PC-3 (cell line): ENCODE data around the gene SSR2. TPM values are rescaled to one million over a fixed set of nuclear protein-coding genes. Genes with fewer than 3 reads are reported as not detected.

ENCODE experiments used
- ATAC-seq: fragments of 200-7000 bp; cut with Tn5 transposase; 2 replicates; pipeline ENCODE4 v1.9.1; 2020; ENCODE audit warnings: mild to moderate bottlenecking, moderate library complexity
- BruUV-seq: library from RNA; stranded (reverse); fragments of 400-500 nt; replicated peaks from 2 replicates; lab custom pipeline; 2021; lab: Mats Ljungman, UMichigan
- CTCF ChIA-PET: fragments of 300-600 bp; sonication (Branson Sonifier 250); formaldehyde crosslinking; loops from one replicate; lab custom pipeline; 2022; ENCODE audit warnings: antibody characterized with exemption; lab: Charles Lee
- POLR2A ChIA-PET: fragments of 300-600 bp; sonication (Branson Sonifier 250); formaldehyde crosslinking; loops from one replicate; lab custom pipeline; 2022; ENCODE audit warnings: antibody characterized with exemption; ENCODE audit not compliant: unreplicated experiment; lab: Charles Lee
- DNase-seq: peaks from one replicate; pipeline ENCODE4 v3.0.0-alpha.2; 2015
- H2AFZ ChIP-seq: fragments of 300-600 bp; sonication (generic); 2 replicates; pipeline ENCODE4 v1.6.0; 2016; ENCODE audit warnings: antibody characterized with exemption, low read length
- H3F3A ChIP-seq: fragments of 300-600 bp; sonication (generic); one replicate; pipeline ENCODE4 v1.6.0; 2017; ENCODE audit warnings: antibody characterized with exemption, low read length, control low read depth, mild to moderate bottlenecking; ENCODE audit not compliant: unreplicated experiment
- H3K27ac ChIP-seq: fragments of 300-600 bp; sonication (generic); 2 replicates; pipeline ENCODE4 v1.5.1; 2016; ENCODE audit warnings: mild to moderate bottlenecking, low read length
- H3K27me3 ChIP-seq: fragments of 300-600 bp; sonication (generic); 2 replicates; pipeline ENCODE4 v1.6.1; 2016; ENCODE audit warnings: low read length, mixed read lengths
- H3K36me3 ChIP-seq: fragments of 300-600 bp; sonication (generic); 2 replicates; pipeline ENCODE4 v1.6.1; 2016; ENCODE audit warnings: low read depth, mixed run types, low read length, mixed read lengths
- H3K4me1 ChIP-seq: fragments of 300-600 bp; sonication (generic); 2 replicates; pipeline ENCODE4 v1.5.1; 2016; ENCODE audit warnings: low read length; ENCODE audit not compliant: insufficient read depth
- H3K4me2 ChIP-seq: fragments of 300-600 bp; sonication (generic); 2 replicates; pipeline ENCODE4 v1.6.0; 2016; ENCODE audit warnings: low read length
- H3K4me3 ChIP-seq: fragments of 300-600 bp; sonication (generic); 2 replicates; pipeline ENCODE4 v1.5.1; 2016; ENCODE audit warnings: mild to moderate bottlenecking, low read length, mixed read lengths
- H3K79me2 ChIP-seq: fragments of 300-600 bp; sonication (generic); 2 replicates; pipeline ENCODE4 v1.6.1; 2017; ENCODE audit warnings: low read length, mixed read lengths
- H3K9ac ChIP-seq: fragments of 300-600 bp; sonication (generic); 2 replicates; pipeline ENCODE4 v1.6.0; 2016; ENCODE audit warnings: mild to moderate bottlenecking, low read length
- H3K9me2 ChIP-seq: fragments of 300-600 bp; sonication (generic); replicated peaks from 2 replicates; pipeline ENCODE4 v1.6.1; 2016; ENCODE audit warnings: mixed run types, low read length, mixed read lengths
- H3K9me3 ChIP-seq: fragments of 300-600 bp; sonication (generic); 2 replicates; pipeline ENCODE4 v1.6.1; 2016; ENCODE audit warnings: low read length, mixed read lengths
- H4K20me1 ChIP-seq: fragments of 300-600 bp; sonication (generic); 2 replicates; pipeline ENCODE4 v1.6.1; 2016; ENCODE audit warnings: low read length, mixed read lengths
- CTCF ChIP-seq: fragments of 300-600 bp; sonication (generic); conservative IDR thresholded peaks from 2 replicates; pipeline ENCODE4 v1.5.1; 2017; ENCODE audit warnings: antibody characterized with exemption, low read depth, mild to moderate bottlenecking, low read length
- EZH2 ChIP-seq: fragments of 300-600 bp; sonication (generic); IDR thresholded peaks from one replicate; pipeline ENCODE4 v1.6.1; 2017; ENCODE audit warnings: antibody characterized with exemption, mild to moderate bottlenecking, low read length; ENCODE audit not compliant: unreplicated experiment
- EZH2phosphoT487 ChIP-seq: fragments of 300-600 bp; sonication (generic); IDR thresholded peaks from 2 replicates; pipeline ENCODE4 v1.6.1; 2018; ENCODE audit warnings: mild to moderate bottlenecking, antibody characterized with exemption, low read length, borderline replicate concordance
- intact Hi-C: fragments of 100-400 bp; cut with micrococcal nuclease; formaldehyde crosslinking; loops from 2 replicates; pipeline ENCODE4 v1.9.0; 2023
- total RNA-seq: library from RNA; depleted of rRNA; stranded (reverse); fragments of >200 nt; gene quantifications from 2 replicates; pipeline ENCODE4 v1.2.3, GENCODE V29; 2014

SSR2 gene
- total RNA-seq, 1 experiment from 2014 or later, result 293 TPM

- Histone ChIP-seq H3K79me2 (no peaks in the 10 kb centered on the region), H4K20me1 (no peaks in the 10 kb centered on the region), H3K9me3 (no peaks in the 10 kb centered on the region), H3F3A (peaks cover under 1% of the 10 kb centered on the region), H3K4me1 (peaks cover 11% of the 10 kb centered on the region), H2AFZ (no peak overlapping the region), H3K27me3 (no peaks in the 10 kb centered on the region), H3K4me3 (no peak overlapping the region), H3K4me2 (no peak overlapping the region), H3K9ac (no peak overlapping the region), H3K36me3 (no peaks in the 10 kb centered on the region), H3K9me2 (no peaks in the 10 kb centered on the region), H3K27ac (no peak overlapping the region)
- POLR2A ChIA-PET, result no interaction called here
- BruUV-seq, result no TSS peak
- DNase-seq (no peak), ATAC-seq (no peak)
- TF ChIP-seq EZH2 (no peak), EZH2phosphoT487 (no peak), CTCF (no peak)
- intact Hi-C loops, result loop anchor here (5.0 kb wide), 1 partner anchor 66 kb away; no protein-coding TSS in a partner anchor
- CTCF ChIA-PET, result interaction anchor here (0.8 to 1.3 kb wide), 2 partner anchors 12 to 73 kb away, joined by 3 to 5 read pairs; no protein-coding TSS in a partner anchor
Measured at GRCh38 chr1:156001662-156002171, 19.0 kb downstream of the SSR2 start.

GRCh38 chr1:156001021-156001661, 19.6 kb downstream of the SSR2 start:
- H3K27me3 ChIP-seq, result no peaks in the 10 kb centered on the region
- peaks cover 9% of the 10 kb centered on the region for H3K4me1 ChIP-seq
- no peak for ATAC-seq
- no peaks in the 10 kb centered on the region for H4K20me1 ChIP-seq
- no peaks in the 10 kb centered on the region for H3F3A ChIP-seq
- no TSS peak for BruUV-seq
- H3K79me2 ChIP-seq, result no peaks in the 10 kb centered on the region
- H3K9ac ChIP-seq, result no peak overlapping the region
- peak overlapping the region; percentile 20; the same call in 1 of the 2 replicates for H2AFZ ChIP-seq
- ChIA-PET POLR2A (no interaction called here), CTCF (interaction anchor here (0.8 to 1.3 kb wide), 2 partner anchors 12 to 74 kb away, joined by 3 to 5 read pairs; no protein-coding TSS in a partner anchor)
- H3K27ac ChIP-seq, result no peak overlapping the region
- intact Hi-C loops, result loop anchor here (5.0 kb wide), 1 partner anchor 66 kb away; no protein-coding TSS in a partner anchor
- no peak for TF ChIP-seq EZH2phosphoT487
- no peak for TF ChIP-seq EZH2
- no peak for TF ChIP-seq CTCF
- no peaks in the 10 kb centered on the region for H3K36me3 ChIP-seq
- no peak overlapping the region for H3K4me3 ChIP-seq
- H3K9me3 ChIP-seq, result no peaks in the 10 kb centered on the region
- no peak for DNase-seq
- H3K4me2 ChIP-seq, result no peak overlapping the region
- H3K9me2 ChIP-seq, result no peaks in the 10 kb centered on the region

GRCh38 chr1:155999964-156000363, 20.8 kb downstream of the SSR2 start:
- Histone ChIP-seq H3K36me3 (no peaks in the 10 kb centered on the region), H3K4me2 (no peak overlapping the region), H3K4me1 (peaks cover 9% of the 10 kb centered on the region), H2AFZ (no peak overlapping the region), H3K79me2 (no peaks in the 10 kb centered on the region), H3F3A (no peaks in the 10 kb centered on the region), H3K9me2 (no peaks in the 10 kb centered on the region), H3K27me3 (no peaks in the 10 kb centered on the region), H4K20me1 (no peaks in the 10 kb centered on the region), H3K9me3 (no peaks in the 10 kb centered on the region), H3K27ac (no peak overlapping the region), H3K4me3 (no peak overlapping the region), H3K9ac (no peak overlapping the region)
- POLR2A ChIA-PET, result no interaction called here
- no TSS peak for BruUV-seq
- no peak for DNase-seq
- no peak for TF ChIP-seq EZH2
- TF ChIP-seq EZH2phosphoT487, result no peak
- TF ChIP-seq CTCF, result no peak
- CTCF ChIA-PET, result no interaction called here
- intact Hi-C loops, result loop anchor here (5.0 kb wide), 1 partner anchor 67 kb away; no protein-coding TSS in a partner anchor
- no peak for ATAC-seq
